ENCODE results near the gene RERG. TPM values are rescaled to one million over a fixed set of nuclear protein-coding genes. Genes with fewer than 3 reads are reported as not detected.

RERG gene
- total RNA-seq, 4 donors from 2014 or later, result 61.6 to 236 (median 150) TPM

DNA sequence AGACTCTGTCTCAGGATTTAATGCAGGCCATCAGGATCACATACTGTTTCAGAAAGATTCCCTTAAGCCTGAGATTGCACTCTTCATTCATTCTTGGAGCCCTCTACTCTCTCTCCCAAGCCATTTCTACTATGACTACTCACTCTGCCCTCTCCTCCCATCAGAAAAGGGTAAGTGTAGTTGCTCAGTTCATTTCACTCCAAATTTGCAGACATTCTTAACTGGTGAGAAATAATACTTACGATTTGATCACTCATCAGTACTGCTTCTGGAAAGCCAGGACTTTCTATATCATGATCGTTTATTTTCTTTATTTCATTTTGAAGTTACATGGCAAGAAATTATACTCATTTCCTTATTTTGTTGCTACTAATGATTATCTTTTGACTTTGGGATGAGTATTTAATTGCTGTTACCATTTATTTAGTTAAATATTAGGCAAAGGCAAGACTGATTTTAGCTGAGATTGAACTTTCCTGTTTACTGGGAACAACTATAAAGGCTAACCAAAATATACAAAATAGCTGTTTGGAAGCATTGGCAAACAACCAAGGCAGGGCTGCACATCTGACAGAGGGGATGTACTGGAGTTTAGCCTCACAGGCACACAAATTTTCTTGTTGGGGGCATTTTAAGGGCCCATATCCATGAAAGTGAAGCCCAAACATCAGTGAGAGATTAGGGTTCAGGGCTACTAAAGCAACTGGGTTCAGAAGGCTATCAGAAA lies 4.1 kb upstream of the RERG start:
- TF ChIP-seq POLR2A (IDR thresholded peaks at IDR 0.05), result no peak
- TF ChIP-seq, protein P1, sequence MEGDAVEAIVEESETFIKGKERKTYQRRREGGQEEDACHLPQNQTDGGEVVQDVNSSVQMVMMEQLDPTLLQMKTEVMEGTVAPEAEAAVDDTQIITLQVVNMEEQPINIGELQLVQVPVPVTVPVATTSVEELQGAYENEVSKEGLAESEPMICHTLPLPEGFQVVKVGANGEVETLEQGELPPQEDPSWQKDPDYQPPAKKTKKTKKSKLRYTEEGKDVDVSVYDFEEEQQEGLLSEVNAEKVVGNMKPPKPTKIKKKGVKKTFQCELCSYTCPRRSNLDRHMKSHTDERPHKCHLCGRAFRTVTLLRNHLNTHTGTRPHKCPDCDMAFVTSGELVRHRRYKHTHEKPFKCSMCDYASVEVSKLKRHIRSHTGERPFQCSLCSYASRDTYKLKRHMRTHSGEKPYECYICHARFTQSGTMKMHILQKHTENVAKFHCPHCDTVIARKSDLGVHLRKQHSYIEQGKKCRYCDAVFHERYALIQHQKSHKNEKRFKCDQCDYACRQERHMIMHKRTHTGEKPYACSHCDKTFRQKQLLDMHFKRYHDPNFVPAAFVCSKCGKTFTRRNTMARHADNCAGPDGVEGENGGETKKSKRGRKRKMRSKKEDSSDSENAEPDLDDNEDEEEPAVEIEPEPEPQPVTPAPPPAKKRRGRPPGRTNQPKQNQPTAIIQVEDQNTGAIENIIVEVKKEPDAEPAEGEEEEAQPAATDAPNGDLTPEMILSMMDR (IDR thresholded peaks at IDR 0.05), result no peak
- peaks cover 0 to 5% of the 10 kb centered on the region in 2 donors for H3K4me1 ChIP-seq
- no peak for DNase-seq
- no peaks in the 10 kb centered on the region for H3K27me3 ChIP-seq
- H3K4me3 ChIP-seq, result no peak overlapping the region
- no peaks in the 10 kb centered on the region for H3K36me3 ChIP-seq
- H3K9me3 ChIP-seq, result no peaks in the 10 kb centered on the region
- intact Hi-C loops (cut with DNase I; ENCODE audit: low total_unique reads), result no loop called here
- H3K27ac ChIP-seq, result peak overlapping the region; percentile 37 to 98

DNA sequence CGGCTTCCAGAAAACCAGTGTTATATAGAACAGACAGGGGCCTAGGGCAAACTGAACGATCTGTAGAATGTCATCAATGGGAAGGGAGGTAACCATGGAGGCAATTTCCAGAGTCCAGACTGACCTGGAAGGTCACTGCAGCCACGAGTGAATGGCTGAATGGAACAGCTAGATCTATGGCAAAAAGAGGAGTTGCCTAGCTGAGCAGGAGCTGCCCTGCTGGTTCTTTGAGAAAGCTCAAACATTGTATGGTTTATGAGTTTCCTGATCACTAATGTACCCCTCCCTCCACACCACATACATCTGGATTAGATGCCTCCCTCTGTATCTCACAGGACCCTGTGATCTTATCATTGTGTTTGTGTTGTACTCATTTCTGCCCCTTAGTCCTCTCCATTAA lies 1.0 kb upstream of the RERG start:
- TF ChIP-seq, protein P1 (IDR thresholded peaks at IDR 0.05), result no peak
- no peak for TF ChIP-seq POLR2A (IDR thresholded peaks at IDR 0.05)
- Histone ChIP-seq H3K9me3 (no peaks in the 10 kb centered on the region), H3K36me3 (no peaks in the 10 kb centered on the region), H3K27ac (peak overlapping the region; percentile 96 to 98), H3K4me1 (no peaks in the 10 kb centered on the region), H3K4me3 (no peak overlapping the region), H3K27me3 (no peaks in the 10 kb centered on the region)
- intact Hi-C loops (cut with DNase I; ENCODE audit: low total_unique reads), result loop anchor here (5.0 kb wide), 1 partner anchor 225 kb away; no protein-coding TSS in a partner anchor
- no peak for DNase-seq

DNA sequence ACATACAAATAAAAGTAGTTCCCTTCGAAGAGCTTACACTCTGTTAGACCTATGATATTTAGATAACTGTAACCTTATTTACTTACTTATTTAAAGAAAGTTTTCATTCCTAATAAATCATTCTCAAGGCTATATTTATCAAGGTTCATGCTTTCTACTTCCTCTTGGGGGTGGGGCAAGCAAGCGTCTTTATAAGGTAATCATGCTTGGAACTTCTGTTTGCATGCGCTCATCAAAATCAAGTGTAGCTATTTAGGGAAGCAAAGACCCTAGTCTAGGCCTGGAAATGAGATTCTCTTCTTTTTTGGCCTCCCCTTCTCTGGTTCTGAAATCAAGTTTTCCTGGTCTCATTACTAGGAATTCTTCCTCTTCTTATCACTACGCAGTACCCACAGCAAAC lies 766 bp downstream of the RERG start:
- DNase-seq, result peak; percentile 51 to 82
- TF ChIP-seq POLR2A (IDR thresholded peaks at IDR 0.05), result peak in 1 of 2 donors; percentile 37
- TF ChIP-seq, protein P1 (IDR thresholded peaks at IDR 0.05), result no peak
- intact Hi-C loops (cut with DNase I; ENCODE audit: low total_unique reads), result loop anchor here (5.0 kb wide), 1 partner anchor 223 kb away; no protein-coding TSS in a partner anchor
- Histone ChIP-seq H3K4me3 (peak overlapping the region; percentile 65 to 68), H3K27me3 (no peaks in the 10 kb centered on the region), H3K36me3 (no peaks in the 10 kb centered on the region), H3K9me3 (no peaks in the 10 kb centered on the region), H3K4me1 (no peaks in the 10 kb centered on the region), H3K27ac (peak overlapping the region; percentile 96 to 98)

DNA sequence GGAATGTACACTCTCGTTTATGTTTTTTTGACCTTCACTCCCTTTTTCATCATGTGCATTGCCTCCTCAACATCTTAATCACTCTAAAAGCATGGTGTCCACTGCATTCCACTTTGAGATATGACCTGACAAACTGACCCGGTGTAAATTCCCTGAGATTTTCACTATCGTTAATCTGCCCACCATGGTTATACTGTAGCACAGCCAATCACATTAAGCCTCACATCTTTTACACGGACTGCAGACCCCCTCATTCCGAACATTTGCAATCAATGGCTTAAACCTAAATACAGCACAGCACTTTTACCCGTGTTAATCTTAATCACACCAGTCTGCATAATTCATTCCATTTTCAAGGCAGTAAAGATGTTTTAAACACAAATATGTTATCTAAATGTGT lies 2.4 kb downstream of the RERG start:
- no peaks in the 10 kb centered on the region for H3K27me3 ChIP-seq
- no peak for DNase-seq
- peak overlapping the region; percentile 96 to 98 for H3K27ac ChIP-seq
- TF ChIP-seq, protein P1 (IDR thresholded peaks at IDR 0.05), result no peak
- no peak for TF ChIP-seq POLR2A (IDR thresholded peaks at IDR 0.05)
- no peaks in the 10 kb centered on the region for H3K36me3 ChIP-seq
- H3K4me3 ChIP-seq, result peak overlapping the region; percentile 65 to 68
- intact Hi-C loops (cut with DNase I; ENCODE audit: low total_unique reads), result loop anchor here (10.0 kb wide), 1 partner anchor 64 kb away; no protein-coding TSS in a partner anchor
- no peaks in the 10 kb centered on the region for H3K9me3 ChIP-seq
- H3K4me1 ChIP-seq, result no peaks in the 10 kb centered on the region

Data from uterus (tissue), 4 donors.